IPS DF 6.9 (cell line): ENCODE results near the gene PIP4K2A.

ENCODE experiments used
- DNase-seq: peaks from one replicate; pipeline ENCODE4 v3.0.0-alpha.2; 2013; ENCODE audit warnings: low read depth, low spot score
- H3K27ac ChIP-seq: one replicate; pipeline ENCODE4 v1.5.1; 2013; ENCODE audit warnings: low read length, control low read depth
- H3K27me3 ChIP-seq: 2 replicates; pipeline ENCODE4 v1.6.1; 2013; ENCODE audit warnings: mild to moderate bottlenecking, low read length; ENCODE audit not compliant: control insufficient read depth, insufficient read depth
- H3K36me3 ChIP-seq: 2 replicates; pipeline ENCODE4 v1.6.1; 2013; ENCODE audit warnings: low read length; ENCODE audit not compliant: control insufficient read depth, insufficient read depth
- H3K4me1 ChIP-seq: 2 replicates; pipeline ENCODE4 v1.6.1; 2013; ENCODE audit warnings: low read length; ENCODE audit not compliant: control insufficient read depth, insufficient read depth
- H3K4me3 ChIP-seq: 2 replicates; pipeline ENCODE4 v1.5.1; 2013; ENCODE audit warnings: mild to moderate bottlenecking, low read length
- H3K9me3 ChIP-seq: 2 replicates; pipeline ENCODE4 v1.6.1; 2013; ENCODE audit warnings: low read length, inconsistent platforms; ENCODE audit not compliant: control insufficient read depth, insufficient read depth
- WGBS: extraction: QIAGEN DNeasy Blood & Tissue Kit; methylation state at CpG from one replicate; pipeline ENCODE4 v1.1.7; 2013; ENCODE audit warnings: mixed read lengths, missing lambda C conversion rate; ENCODE audit not compliant: insufficient read length, insufficient coverage; 5-methylcytosine and 5-hydroxymethylcytosine counted together

Gene PIP4K2A

DNA sequence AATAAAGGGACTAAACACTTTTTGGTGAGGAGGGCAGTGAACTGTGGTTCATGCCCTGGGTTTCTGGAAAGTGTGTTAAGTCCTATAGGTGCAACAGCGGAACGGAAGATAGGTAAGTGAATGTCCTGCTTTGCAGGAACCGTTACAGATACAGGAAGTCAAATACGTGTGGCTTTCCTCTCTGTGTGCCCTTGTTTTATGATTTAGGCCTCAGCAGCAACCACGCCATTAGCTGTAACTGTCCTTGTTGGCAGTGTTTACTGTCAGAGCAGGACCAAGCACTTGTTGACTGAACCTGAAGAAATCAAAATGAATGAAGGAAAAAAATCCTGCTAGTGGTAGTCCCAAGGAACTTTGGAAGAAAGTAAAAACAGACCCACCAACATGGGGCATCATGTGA is 150.3 kb downstream of the PIP4K2A start:
- Histone ChIP-seq H3K4me3 (no peak overlapping the region), H3K4me1 (peaks cover 4% of the 10 kb centered on the region; the same call in 1 of the 2 replicates), H3K36me3 (no peaks in the 10 kb centered on the region; the same call in 1 of the 2 replicates), H3K27ac (no peak overlapping the region), H3K9me3 (no peaks in the 10 kb centered on the region), H3K27me3 (no peaks in the 10 kb centered on the region)
- no CpG with 5 or more reads among the region's 5 CpGs for WGBS
- DNase-seq: no peak

GRCh38 chr10:22561909-22562308 is 152.5 kb downstream of the PIP4K2A start:
- Histone ChIP-seq H3K4me3 (no peak overlapping the region), H3K27ac (no peak overlapping the region), H3K36me3 (no peaks in the 10 kb centered on the region; the same call in 1 of the 2 replicates), H3K9me3 (no peaks in the 10 kb centered on the region), H3K27me3 (no peaks in the 10 kb centered on the region), H3K4me1 (peaks cover 4% of the 10 kb centered on the region; the same call in 1 of the 2 replicates)
- no peak for DNase-seq
- WGBS: no CpG with 5 or more reads among the region's 5 CpGs

GRCh38 chr10:22560913-22561239 is 153.5 kb downstream of the PIP4K2A start:
- H3K4me3 ChIP-seq: no peak overlapping the region
- no peaks in the 10 kb centered on the region for H3K27me3 ChIP-seq
- H3K27ac ChIP-seq: no peak overlapping the region
- H3K36me3 ChIP-seq: no peaks in the 10 kb centered on the region; the same call in 1 of the 2 replicates
- DNase-seq: no peak
- no peaks in the 10 kb centered on the region for H3K9me3 ChIP-seq
- no peaks in the 10 kb centered on the region; the same call in 1 of the 2 replicates for H3K4me1 ChIP-seq
- WGBS: no CpG with 5 or more reads among the region's 6 CpGs

- Histone ChIP-seq H3K4me3 (no peak overlapping the region), H3K36me3 (no peaks in the 10 kb centered on the region; the same call in 1 of the 2 replicates), H3K9me3 (no peaks in the 10 kb centered on the region), H3K4me1 (no peaks in the 10 kb centered on the region; the same call in 1 of the 2 replicates), H3K27ac (no peak overlapping the region), H3K27me3 (no peaks in the 10 kb centered on the region)
- DNase-seq: no peak
- no CpG with 5 or more reads among the region's 17 CpGs for WGBS
Measured at GRCh38 chr10:22560096-22560912, 154.1 kb downstream of the PIP4K2A start.

DNA sequence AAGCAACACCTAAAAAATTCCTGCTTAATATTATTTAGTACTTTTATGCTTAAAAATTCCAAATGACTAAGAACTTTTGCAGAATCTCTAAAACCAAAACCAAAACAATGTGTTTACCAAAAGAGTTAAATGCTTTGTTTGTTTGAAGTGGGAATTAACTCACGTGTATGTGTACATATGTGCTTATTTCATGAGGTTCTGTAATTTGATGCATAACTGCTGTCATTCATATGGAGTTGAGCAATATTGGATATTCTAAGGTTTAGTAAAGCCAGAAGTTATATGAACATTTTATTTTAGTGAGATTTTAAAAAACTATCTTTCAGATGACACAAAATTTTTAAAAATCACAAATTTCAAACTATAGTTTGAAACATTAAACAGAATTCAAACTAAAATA is 157.1 kb downstream of the PIP4K2A start:
- WGBS: no CpG with 5 or more reads among the region's 1 CpG
- no peak overlapping the region for H3K4me3 ChIP-seq
- no peaks in the 10 kb centered on the region for H3K27me3 ChIP-seq
- H3K9me3 ChIP-seq: no peaks in the 10 kb centered on the region
- H3K36me3 ChIP-seq: 0 out of 2 replicates have a peak, but pooled peaks cover 2% of the 10 kb centered on the region
- DNase-seq: no peak
- H3K27ac ChIP-seq: no peak overlapping the region
- H3K4me1 ChIP-seq: no peaks in the 10 kb centered on the region

GRCh38 chr10:22556774-22557173 is 157.6 kb downstream of the PIP4K2A start:
- DNase-seq: no peak
- H3K27ac ChIP-seq: no peak overlapping the region
- no peaks in the 10 kb centered on the region for H3K27me3 ChIP-seq
- 0 out of 2 replicates have a peak, but pooled peaks cover 2% of the 10 kb centered on the region for H3K36me3 ChIP-seq
- no peak overlapping the region for H3K4me3 ChIP-seq
- H3K4me1 ChIP-seq: no peaks in the 10 kb centered on the region
- H3K9me3 ChIP-seq: no peaks in the 10 kb centered on the region
- no CpG with 5 or more reads among the region's 6 CpGs for WGBS

DNA sequence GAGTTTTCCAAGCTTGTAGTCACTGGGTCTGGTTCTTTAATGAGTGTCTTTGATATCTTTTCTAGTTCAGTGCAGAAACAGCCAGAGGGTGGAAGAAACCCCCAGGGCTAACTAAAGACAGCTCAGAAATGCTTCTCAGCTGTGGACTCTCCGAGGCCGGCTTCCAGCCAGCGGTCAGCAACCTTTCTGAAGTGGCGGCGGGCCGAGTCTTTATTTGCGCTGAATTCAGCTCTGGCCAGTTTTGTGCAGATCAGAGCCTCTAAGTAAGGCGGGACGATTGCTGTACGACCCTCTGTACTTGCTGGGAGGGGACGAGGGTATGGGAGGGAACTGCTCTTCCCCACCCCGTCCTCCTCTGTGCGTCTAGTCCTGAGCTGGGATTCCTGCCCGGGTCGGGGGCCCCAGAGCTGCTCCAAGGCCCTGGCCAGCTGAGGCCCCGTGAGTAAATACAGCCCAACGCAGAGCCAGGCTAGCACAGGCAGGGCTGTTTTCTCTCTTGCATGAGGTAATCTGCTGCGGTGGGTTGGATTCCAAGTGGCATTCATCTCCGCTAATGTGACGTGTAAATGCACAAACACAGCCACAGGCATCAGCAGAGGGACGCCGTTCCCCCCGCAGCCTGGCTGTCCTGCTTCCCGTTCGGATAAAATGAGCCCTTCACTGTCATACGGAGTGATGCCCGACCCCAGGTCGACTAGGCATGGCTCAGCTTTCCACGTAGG is 159.8 kb downstream of the PIP4K2A start:
- peaks cover 5% of the 10 kb centered on the region; the same call in 1 of the 2 replicates for H3K36me3 ChIP-seq
- H3K4me1 ChIP-seq: no peaks in the 10 kb centered on the region
- no peaks in the 10 kb centered on the region for H3K27me3 ChIP-seq
- H3K9me3 ChIP-seq: no peaks in the 10 kb centered on the region
- no CpG with 5 or more reads among the region's 29 CpGs for WGBS
- H3K27ac ChIP-seq: no peak overlapping the region
- no peak for DNase-seq
- H3K4me3 ChIP-seq: no peak overlapping the region

- Histone ChIP-seq H3K27ac (no peak overlapping the region), H3K4me1 (no peaks in the 10 kb centered on the region), H3K36me3 (peaks cover 5% of the 10 kb centered on the region; the same call in 1 of the 2 replicates), H3K9me3 (no peaks in the 10 kb centered on the region), H3K27me3 (no peaks in the 10 kb centered on the region), H3K4me3 (no peak overlapping the region)
- no peak for DNase-seq
- WGBS: no CpG with 5 or more reads among the region's 7 CpGs
Measured at GRCh38 chr10:22553452-22553995, 160.9 kb downstream of the PIP4K2A start.

- Histone ChIP-seq H3K27me3 (no peaks in the 10 kb centered on the region), H3K4me1 (no peaks in the 10 kb centered on the region), H3K36me3 (peaks cover 5% of the 10 kb centered on the region; the same call in 1 of the 2 replicates), H3K9me3 (no peaks in the 10 kb centered on the region), H3K27ac (no peak overlapping the region), H3K4me3 (no peak overlapping the region)
- no CpG with 5 or more reads among the region's 5 CpGs for WGBS
- no peak for DNase-seq
Measured at GRCh38 chr10:22552888-22553378, 161.4 kb downstream of the PIP4K2A start.

- no peaks in the 10 kb centered on the region for H3K9me3 ChIP-seq
- WGBS: 100% methylated on average over 1 of the region's 7 CpGs
- no peak for DNase-seq
- H3K4me3 ChIP-seq: no peak overlapping the region
- H3K27me3 ChIP-seq: no peaks in the 10 kb centered on the region
- peaks cover 5% of the 10 kb centered on the region; the same call in 1 of the 2 replicates for H3K36me3 ChIP-seq
- H3K4me1 ChIP-seq: no peaks in the 10 kb centered on the region
- no peak overlapping the region for H3K27ac ChIP-seq
Measured at GRCh38 chr10:22551681-22552365, 162.6 kb downstream of the PIP4K2A start.
